Neuronal stem cell (in vitro differentiated cells): ENCODE measurements around the gene FAM53A.

Experiments used
- DNase-seq: peaks from one replicate; pipeline ENCODE4 v3.0.0-alpha.2; 2013; ENCODE audit warnings: low spot score
- H2AFZ ChIP-seq: one replicate; pipeline ENCODE4 v1.6.1; 2013; ENCODE audit warnings: mild to moderate bottlenecking, low read length, inconsistent platforms
- H2AK5ac ChIP-seq: 2 replicates; pipeline ENCODE4 v1.6.1; 2013; ENCODE audit warnings: low read depth, mild to moderate bottlenecking, inconsistent platforms, low read length, moderate library complexity, mixed read lengths
- H2BK120ac ChIP-seq: 2 replicates; pipeline ENCODE4 v1.6.1; 2013; ENCODE audit warnings: low read depth, mild to moderate bottlenecking, inconsistent platforms, low read length, moderate library complexity, mixed read lengths
- H2BK12ac ChIP-seq: one replicate; pipeline ENCODE4 v1.6.1; 2013; ENCODE audit warnings: low read length, inconsistent platforms
- H2BK15ac ChIP-seq: 2 replicates; pipeline ENCODE4 v1.6.1; 2013; ENCODE audit warnings: mild to moderate bottlenecking, low read length, inconsistent platforms, mixed read lengths
- H2BK5ac ChIP-seq: one replicate; pipeline ENCODE4 v1.6.1; 2013; ENCODE audit warnings: inconsistent platforms, mild to moderate bottlenecking, low read length, moderate library complexity
- H3K14ac ChIP-seq: one replicate; pipeline ENCODE4 v1.6.1; 2013; ENCODE audit warnings: low read length, inconsistent platforms
- H3K18ac ChIP-seq: 2 replicates; pipeline ENCODE4 v1.6.1; 2013; ENCODE audit warnings: low read length, inconsistent platforms
- H3K23ac ChIP-seq: 2 replicates; pipeline ENCODE4 v1.6.1; 2013; ENCODE audit warnings: low read depth, mild to moderate bottlenecking, mixed read lengths, low read length, inconsistent platforms; ENCODE audit not compliant: poor library complexity
- H3K27ac ChIP-seq: replicated peaks from 3 replicates; pipeline ENCODE4 v1.5.1; 2013; ENCODE audit warnings: low read length, inconsistent platforms
- H3K27me3 ChIP-seq, 3 experiments: 2 replicates each; pipeline ENCODE4 v1.6.1; 2013; ENCODE audit warnings: low read length in 3 of 3, mild to moderate bottlenecking in 2 of 3, inconsistent platforms in 1 of 3, low read depth in 1 of 3, mixed read lengths in 1 of 3, moderate library complexity in 1 of 3; ENCODE audit not compliant: control insufficient read depth in 3 of 3, insufficient read depth in 3 of 3
- H3K36me3 ChIP-seq, 2 donors: replicated peaks in 1 of 2; 2 replicates each; pipeline ENCODE4 v1.6.1; 2013; ENCODE audit warnings: low read length in 2 of 2; ENCODE audit not compliant: control insufficient read depth in 2 of 2, insufficient read depth in 2 of 2
- H3K4ac ChIP-seq: 2 replicates; pipeline ENCODE4 v1.6.1; 2013; ENCODE audit warnings: inconsistent platforms, mild to moderate bottlenecking, low read length, moderate library complexity
- H3K4me1 ChIP-seq, 2 donors: 1 replicate in 1 of 2; 2 replicates in 1 of 2; pipeline ENCODE4 v1.6.1; 2013; ENCODE audit warnings: low read length in 2 of 2, low read depth in 1 of 2; ENCODE audit not compliant: control insufficient read depth in 2 of 2, insufficient read depth in 1 of 2
- H3K4me2 ChIP-seq: one replicate; pipeline ENCODE4 v1.6.1; 2013; ENCODE audit warnings: mild to moderate bottlenecking, low read length, inconsistent platforms; ENCODE audit not compliant: insufficient read depth, poor library complexity, severe bottlenecking
- H3K4me3 ChIP-seq, 2 donors: 2 replicates each; pipeline ENCODE4 v1.5.1; 2013; ENCODE audit warnings: low read length in 2 of 2, mild to moderate bottlenecking in 2 of 2, inconsistent platforms in 1 of 2, moderate library complexity in 1 of 2
- H3K79me1 ChIP-seq: one replicate; pipeline ENCODE4 v1.6.1; 2013; ENCODE audit warnings: low read depth, mild to moderate bottlenecking, inconsistent platforms, low read length, moderate library complexity
- H3K9ac ChIP-seq: one replicate; pipeline ENCODE4 v1.6.1; 2013; ENCODE audit warnings: mild to moderate bottlenecking, low read depth, low read length, inconsistent platforms; ENCODE audit not compliant: poor library complexity
- H3K9me3 ChIP-seq, 2 donors: replicated peaks in 1 of 2; 2 replicates each; pipeline versions ENCODE3 to v1.6.1; 2013; ENCODE audit warnings: low read length in 2 of 2, mild to moderate bottlenecking in 2 of 2, inconsistent platforms in 1 of 2, low read depth in 1 of 2, mixed read lengths in 1 of 2, moderate library complexity in 1 of 2; ENCODE audit not compliant: control insufficient read depth in 2 of 2, insufficient read depth in 1 of 2
- H4K8ac ChIP-seq: one replicate; pipeline ENCODE4 v1.6.1; 2013; ENCODE audit warnings: low read depth, mild to moderate bottlenecking, inconsistent platforms, low read length, moderate library complexity
- H4K91ac ChIP-seq: one replicate; pipeline ENCODE4 v1.6.1; 2013; ENCODE audit warnings: low read length, low read depth, mild to moderate bottlenecking, inconsistent platforms; ENCODE audit not compliant: poor library complexity
- WGBS, 2 donors: extraction: QIAGEN DNeasy Blood & Tissue Kit; methylation state at CpG; one replicate each; pipeline ENCODE4 v1.1.7; 2013; ENCODE audit warnings: missing lambda C conversion rate in 2 of 2, mixed read lengths in 1 of 2; ENCODE audit not compliant: insufficient read length in 2 of 2, insufficient replicate concordance in 1 of 2; ENCODE audit errors: extremely low coverage in 2 of 2; 5-methylcytosine and 5-hydroxymethylcytosine counted together

FAM53A gene

DNA sequence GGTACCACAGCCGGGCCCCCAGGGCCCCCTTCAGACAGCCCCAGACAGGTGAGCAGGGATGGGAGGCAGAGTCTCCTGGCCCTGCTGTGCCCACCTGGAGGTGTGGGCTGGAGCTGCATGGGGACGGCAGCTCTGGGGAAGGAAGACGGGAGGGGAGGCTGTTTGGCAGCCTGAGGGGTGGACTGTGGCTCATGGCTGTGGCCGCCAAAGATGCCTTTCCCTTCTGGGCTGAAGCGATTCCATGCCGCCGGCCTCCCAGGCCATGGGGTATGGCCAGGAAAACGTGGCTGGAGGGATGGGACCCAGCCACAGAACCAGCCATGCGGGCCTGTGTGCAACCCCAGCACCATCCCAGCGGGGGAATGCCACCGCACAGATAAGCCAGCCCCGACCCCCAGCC, 65.7 kb downstream of the FAM53A start:
- no peak for DNase-seq
- no CpG with 5 or more reads among the region's 12 CpGs for WGBS, 2 donors
- H2BK15ac ChIP-seq: no peak overlapping the region
- H3K27ac ChIP-seq: no peak overlapping the region
- no peak overlapping the region for H4K8ac ChIP-seq
- H4K91ac ChIP-seq: no peak overlapping the region
- H3K4me2 ChIP-seq: no peak overlapping the region
- H3K4me1 ChIP-seq: no peaks in the 10 kb centered on the region
- H2BK12ac ChIP-seq: no peak overlapping the region
- H3K36me3 ChIP-seq: peaks cover 0 to 1% of the 10 kb centered on the region in 2 donors
- H3K9ac ChIP-seq: no peak overlapping the region
- H3K4ac ChIP-seq: no peak overlapping the region
- H2BK120ac ChIP-seq: no peak overlapping the region
- peaks cover 9% of the 10 kb centered on the region for H3K79me1 ChIP-seq
- H2AFZ ChIP-seq: no peak overlapping the region
- no peak overlapping the region for H3K23ac ChIP-seq
- peaks cover 0 to 8% (median 0%) of the 10 kb centered on the region in 3 experiments for H3K27me3 ChIP-seq
- H3K4me3 ChIP-seq: no peak overlapping the region
- H3K18ac ChIP-seq: peak overlapping the region; percentile 51
- H2BK5ac ChIP-seq: no peak overlapping the region
- peaks cover 5 to 7% of the 10 kb centered on the region in 2 donors for H3K9me3 ChIP-seq
- H3K14ac ChIP-seq: no peak overlapping the region
- H2AK5ac ChIP-seq: no peak overlapping the region

DNA sequence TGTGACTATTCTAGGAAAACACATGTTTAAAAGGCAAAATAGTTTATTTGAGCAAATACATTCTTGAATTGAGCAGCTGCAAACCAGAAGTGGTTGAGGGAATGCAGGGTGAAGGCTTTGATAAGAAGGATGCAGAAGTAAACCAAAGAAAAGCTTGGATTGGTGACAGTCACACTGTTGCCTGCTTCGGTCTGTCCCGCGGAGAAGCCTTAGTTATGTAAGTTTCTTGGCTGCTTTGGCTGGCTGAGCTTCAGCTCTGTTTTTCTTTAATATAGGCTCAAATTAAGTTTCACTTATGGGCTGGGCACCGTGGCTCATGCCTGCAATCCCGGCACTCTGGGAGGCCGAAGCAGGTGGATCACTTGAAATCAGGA, 67.6 kb downstream of the FAM53A start:
- no peak overlapping the region for H2BK15ac ChIP-seq
- no peak overlapping the region for H2AK5ac ChIP-seq
- no peak overlapping the region for H3K23ac ChIP-seq
- no peak overlapping the region for H3K14ac ChIP-seq
- no peak overlapping the region for H3K4ac ChIP-seq
- peaks cover 0 to 4% of the 10 kb centered on the region in 2 donors for H3K4me1 ChIP-seq
- H3K18ac ChIP-seq: no peak overlapping the region
- H3K4me2 ChIP-seq: no peak overlapping the region
- H4K8ac ChIP-seq: no peak overlapping the region
- H3K27ac ChIP-seq: no peak overlapping the region
- no peak overlapping the region for H2BK120ac ChIP-seq
- H3K9ac ChIP-seq: no peak overlapping the region
- no peak overlapping the region for H3K4me3 ChIP-seq
- H4K91ac ChIP-seq: no peak overlapping the region
- peaks cover 0 to 14% (median 3%) of the 10 kb centered on the region in 3 experiments for H3K27me3 ChIP-seq
- no peak for DNase-seq
- H3K9me3 ChIP-seq: peaks cover 5 to 10% of the 10 kb centered on the region in 2 donors
- H3K79me1 ChIP-seq: peaks cover 9% of the 10 kb centered on the region
- no CpG with 5 or more reads among the region's 6 CpGs for WGBS, 2 donors
- H2AFZ ChIP-seq: no peak overlapping the region
- H3K36me3 ChIP-seq: peaks cover 0 to 1% of the 10 kb centered on the region in 2 donors
- H2BK5ac ChIP-seq: no peak overlapping the region
- H2BK12ac ChIP-seq: no peak overlapping the region

DNA sequence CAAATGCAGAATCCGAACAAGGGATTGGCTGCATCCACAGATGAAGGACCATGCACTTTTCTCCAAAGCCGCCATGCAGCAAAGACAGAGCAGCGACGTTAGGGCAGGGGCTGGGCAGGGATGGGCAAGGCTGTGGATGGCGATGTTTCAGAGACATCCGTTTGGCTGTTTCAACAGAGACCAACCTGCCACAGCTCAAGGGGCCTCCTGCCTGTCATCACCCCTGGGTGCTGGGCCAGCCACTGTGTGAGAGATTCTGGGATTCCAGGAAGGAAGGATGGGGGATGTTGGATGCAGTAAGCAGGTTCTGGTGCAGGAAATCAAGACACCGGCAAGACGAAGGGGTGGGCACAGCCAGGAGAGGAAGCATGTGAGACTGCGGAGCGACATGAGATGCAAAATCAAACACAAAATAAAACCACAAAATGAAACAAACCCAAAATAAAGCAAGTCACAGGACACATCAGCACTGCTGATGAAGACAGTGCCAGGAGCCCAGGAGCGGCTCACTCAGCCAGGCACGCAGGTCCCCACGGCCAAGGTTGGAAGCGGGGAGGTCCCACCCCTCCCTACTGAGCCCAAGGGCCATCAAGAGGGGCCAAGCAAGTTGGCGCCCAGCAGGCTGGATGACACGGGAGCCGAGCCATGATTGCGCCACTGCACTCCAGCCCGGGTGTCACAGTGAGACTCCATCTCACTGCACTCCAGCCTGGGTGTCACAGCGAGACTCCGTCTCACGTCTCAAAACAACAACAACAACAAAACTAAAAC, 68.1 kb downstream of the FAM53A start:
- no peak overlapping the region for H2BK5ac ChIP-seq
- WGBS, 2 donors: no CpG with 5 or more reads among the region's 22 CpGs
- peaks cover 5 to 9% of the 10 kb centered on the region in 2 donors for H3K9me3 ChIP-seq
- H3K18ac ChIP-seq: no peak overlapping the region
- H3K4me1 ChIP-seq: peaks cover 0 to 4% of the 10 kb centered on the region in 2 donors
- no peak overlapping the region for H2BK12ac ChIP-seq
- H4K8ac ChIP-seq: no peak overlapping the region
- no peak overlapping the region for H3K9ac ChIP-seq
- H2AK5ac ChIP-seq: peak overlapping the region; percentile 1
- H4K91ac ChIP-seq: no peak overlapping the region
- H3K4ac ChIP-seq: no peak overlapping the region
- H3K36me3 ChIP-seq: peaks cover 0 to 1% of the 10 kb centered on the region in 2 donors
- no peak overlapping the region for H3K4me2 ChIP-seq
- peaks cover 0 to 17% (median 3%) of the 10 kb centered on the region in 3 experiments for H3K27me3 ChIP-seq
- H3K79me1 ChIP-seq: peaks cover 10% of the 10 kb centered on the region
- no peak overlapping the region for H3K4me3 ChIP-seq
- H2BK15ac ChIP-seq: no peak overlapping the region
- no peak for DNase-seq
- no peak overlapping the region for H3K14ac ChIP-seq
- no peak overlapping the region for H3K27ac ChIP-seq
- H3K23ac ChIP-seq: no peak overlapping the region
- H2BK120ac ChIP-seq: no peak overlapping the region
- no peak overlapping the region for H2AFZ ChIP-seq

DNA sequence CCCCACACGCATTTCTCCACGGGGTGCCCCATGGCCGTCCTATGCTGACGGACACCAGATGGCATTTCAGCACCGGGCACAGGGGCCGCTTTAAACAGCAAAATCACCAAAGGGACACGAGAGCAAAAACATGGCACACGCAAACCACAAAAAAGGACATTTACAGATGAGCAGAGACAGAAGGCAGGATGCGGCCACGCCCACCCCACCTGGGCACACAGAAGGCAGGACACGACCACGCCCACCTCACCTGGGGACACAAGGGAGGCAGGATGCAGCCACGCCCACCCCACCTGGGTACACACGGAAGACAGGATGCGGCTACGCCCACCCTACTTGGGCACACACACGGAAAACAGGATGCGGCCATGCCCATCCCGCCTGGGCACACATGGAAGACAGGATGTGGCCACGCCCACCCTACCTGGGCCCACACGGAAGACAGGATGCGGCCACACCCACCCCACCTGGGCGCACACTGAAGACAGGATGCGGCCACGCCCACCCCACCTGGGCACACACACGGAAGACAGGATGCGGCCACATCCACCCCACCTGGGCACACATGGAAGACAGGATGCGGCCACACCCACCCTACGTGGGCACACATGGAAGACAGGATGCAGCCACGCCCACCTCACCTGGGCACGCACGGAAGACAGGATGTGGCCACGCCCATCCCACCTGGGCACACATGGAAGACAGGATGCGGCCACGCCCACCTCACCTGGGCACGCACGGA, 69.1 kb downstream of the FAM53A start:
- Histone ChIP-seq H3K36me3 (no peaks in the 10 kb centered on the region), H3K4me1 (peaks cover 0 to 4% of the 10 kb centered on the region in 2 donors), H2BK120ac (no peak overlapping the region), H3K27me3 (peaks cover 0 to 17% (median 3%) of the 10 kb centered on the region in 3 experiments), H2BK12ac (no peak overlapping the region), H3K4me2 (no peak overlapping the region), H2AK5ac (peak overlapping the region; percentile 79), H3K9ac (peak overlapping the region; percentile 60), H3K14ac (peak overlapping the region; percentile 75), H3K79me1 (peaks cover 14% of the 10 kb centered on the region), H3K18ac (peak overlapping the region; percentile 44), H3K9me3 (peaks cover 5 to 6% of the 10 kb centered on the region in 2 donors), H4K91ac (peak overlapping the region; percentile 94), H3K23ac (peak overlapping the region; percentile 52), H3K4me3 (peak overlapping the region in 1 of 2 donors; percentile 34), H2AFZ (no peak overlapping the region), H2BK15ac (no peak overlapping the region), H4K8ac (no peak overlapping the region), H2BK5ac (peak overlapping the region; percentile 75), H3K4ac (peak overlapping the region; percentile 66), H3K27ac (no peak overlapping the region)
- WGBS, 2 donors: no CpG with 5 or more reads among the region's 37 CpGs
- DNase-seq: no peak
